Measurements from ENCODE around the gene CAPN13.

Gene CAPN13

GRCh38 chr2:30807249-30807648 lies at the start of gene CAPN13:
Gene CAPN13, minus strand, starts transcription at chr2:30807446. Its CDS starts 20,121 bp downstream, at chr2:30787325.
- no peak for DNase-seq

- DNase-seq: no peak
Observed at GRCh38 chr2:30847841-30848240, 40.6 kb upstream of the CAPN13 start.

GRCh38 chr2:30847329-30847728 lies 40.1 kb upstream of the CAPN13 start:
- no peak for DNase-seq

DNA sequence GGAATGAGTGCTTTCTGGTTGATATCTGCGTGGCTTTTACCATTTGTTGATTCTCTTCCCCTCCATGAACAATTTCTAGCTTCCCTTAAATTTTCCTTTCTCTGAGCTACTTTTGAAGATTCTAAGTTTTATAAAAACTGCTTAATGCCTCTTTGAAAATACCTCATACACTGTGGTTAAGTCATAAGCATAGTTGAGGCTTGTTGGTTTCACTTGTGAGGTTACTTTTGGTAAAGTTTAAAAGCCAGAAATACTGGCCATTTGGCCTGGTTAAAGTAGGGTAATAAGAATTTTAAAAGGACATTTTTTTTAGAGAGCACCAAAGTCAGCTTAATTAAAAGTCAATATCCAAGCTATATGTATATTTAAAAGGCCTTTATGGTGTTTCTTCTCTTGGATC lies 21.3 kb upstream of the CAPN13 start:
- DNase-seq: no peak

DNA sequence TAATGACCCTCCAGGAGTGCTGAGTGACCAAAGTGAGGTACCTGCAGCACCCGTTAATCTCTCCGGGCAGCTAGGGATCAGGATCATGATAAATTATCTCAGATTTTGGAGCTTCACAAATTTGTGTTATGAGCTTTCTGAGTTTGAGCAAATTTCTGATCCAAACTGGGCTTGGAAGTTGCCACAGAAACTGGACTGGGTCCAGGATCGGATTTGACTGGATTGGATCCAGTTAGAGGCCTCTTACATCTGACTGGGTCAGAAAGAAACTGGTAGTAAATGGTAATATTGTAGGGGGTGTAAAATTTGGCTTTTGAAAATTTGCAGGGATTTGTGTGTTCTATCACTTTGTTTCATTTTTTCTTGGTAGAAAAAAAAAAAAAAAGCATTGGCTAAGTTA lies 19.7 kb upstream of the CAPN13 start:
- DNase-seq: no peak

GRCh38 chr2:30826481-30826880 lies 19.2 kb upstream of the CAPN13 start:
- no peak for DNase-seq

- DNase-seq: no peak
Observed at GRCh38 chr2:30823452-30823851, 16.2 kb upstream of the CAPN13 start.

DNA sequence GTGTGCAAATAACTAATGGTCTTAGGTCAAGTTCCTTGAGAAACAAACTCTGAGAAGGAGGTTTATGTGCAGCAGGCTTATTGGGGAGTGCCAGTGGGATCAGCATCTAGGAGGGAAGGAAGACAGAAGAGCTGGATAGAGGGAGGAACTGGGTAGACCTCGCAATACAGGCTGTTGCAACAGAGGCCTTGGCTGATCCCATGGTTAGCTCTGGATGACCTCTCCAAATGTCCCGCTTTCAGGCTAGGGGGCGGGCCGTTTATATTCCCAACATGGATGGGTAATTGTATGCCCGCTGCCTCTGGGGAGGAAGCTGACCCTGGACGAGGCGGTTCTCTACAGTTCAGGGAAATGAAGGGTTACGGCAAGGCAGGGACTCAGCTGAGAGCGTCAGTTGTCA lies 14.7 kb upstream of the CAPN13 start:
- no peak for DNase-seq

DNA sequence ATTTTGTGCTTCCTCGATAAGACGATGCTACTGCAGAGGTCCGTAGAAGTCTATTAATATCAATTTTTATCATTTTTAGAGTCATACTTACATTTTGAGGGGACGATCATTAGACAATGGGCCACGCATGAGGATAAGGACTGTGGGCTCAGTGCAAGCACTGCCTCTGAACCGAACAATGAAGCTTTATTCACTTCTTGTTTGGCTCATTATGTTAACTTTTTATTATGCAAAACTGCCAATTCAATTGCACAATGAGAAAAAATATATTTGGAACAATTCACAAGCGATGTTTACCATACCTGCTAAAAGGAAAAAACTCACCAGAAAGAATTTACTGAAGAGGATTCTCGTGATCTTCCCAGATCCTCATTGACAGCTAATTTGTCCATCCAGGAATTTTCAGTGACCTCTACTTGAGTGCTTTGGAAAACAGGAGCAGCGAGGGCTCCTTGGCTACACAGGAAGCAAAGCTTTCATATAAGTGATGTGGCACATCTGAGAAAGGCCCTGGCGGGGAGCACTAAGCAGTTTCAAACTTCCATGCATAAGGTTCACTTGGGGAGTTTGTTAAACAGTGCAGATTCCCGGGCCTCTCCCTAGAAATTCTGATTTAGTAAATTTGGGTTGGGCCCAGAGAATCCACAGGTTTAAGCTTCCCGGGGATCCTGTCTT lies 13.3 kb upstream of the CAPN13 start:
- no peak for DNase-seq

GRCh38 chr2:30809938-30810337 lies 2.7 kb upstream of the CAPN13 start:
- DNase-seq: no peak

- no peak for DNase-seq
Observed at GRCh38 chr2:30808695-30809094, 1.4 kb upstream of the CAPN13 start.

DNA sequence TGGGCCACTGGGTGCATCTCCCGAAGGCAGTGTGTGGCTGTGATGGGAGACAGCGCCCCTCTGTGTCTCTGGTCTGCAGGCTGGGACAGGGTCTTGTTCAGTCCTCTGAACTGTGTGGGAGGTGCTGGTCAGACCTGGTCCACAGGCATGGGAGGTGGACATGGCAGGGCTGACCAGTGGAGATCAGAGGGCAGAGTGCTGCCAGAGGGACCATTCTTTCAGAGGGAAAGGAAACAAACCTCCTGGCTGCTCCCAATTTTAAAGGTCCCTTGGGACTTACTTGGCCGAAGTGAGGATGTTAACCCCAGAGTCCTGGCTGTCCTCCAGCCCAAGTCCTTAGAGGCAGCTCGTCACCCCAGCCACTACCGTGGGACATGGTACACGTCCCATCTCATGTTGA lies 4.0 kb downstream of the CAPN13 start:
- DNase-seq: no peak

DNA sequence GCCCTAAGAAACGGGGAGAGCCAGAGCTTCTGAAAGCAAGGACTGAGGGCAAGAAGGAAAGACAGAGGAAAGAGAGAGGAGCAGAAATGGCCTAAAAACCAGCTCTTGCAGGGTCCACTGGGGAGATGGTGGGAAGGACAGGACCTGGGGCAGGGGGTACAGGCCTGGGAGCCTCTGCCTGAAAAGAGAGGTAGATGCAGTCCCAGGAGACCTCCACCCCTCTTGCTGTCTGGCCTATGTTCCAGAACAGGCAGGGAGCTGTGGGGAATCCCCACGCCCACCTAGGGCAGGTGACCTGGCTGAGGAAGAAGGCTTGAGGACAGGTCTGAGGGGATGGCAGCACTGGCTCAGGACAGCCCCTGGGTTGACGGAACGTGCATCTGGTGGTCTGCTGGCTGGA lies 4.6 kb downstream of the CAPN13 start:
- no peak for DNase-seq

GRCh38 chr2:30801821-30802455 lies 5.3 kb downstream of the CAPN13 start:
- DNase-seq: no peak

- no peak for DNase-seq
Observed at GRCh38 chr2:30800159-30800558, 7.1 kb downstream of the CAPN13 start.

GRCh38 chr2:30799366-30799765 lies 7.9 kb downstream of the CAPN13 start:
- no peak for DNase-seq

DNA sequence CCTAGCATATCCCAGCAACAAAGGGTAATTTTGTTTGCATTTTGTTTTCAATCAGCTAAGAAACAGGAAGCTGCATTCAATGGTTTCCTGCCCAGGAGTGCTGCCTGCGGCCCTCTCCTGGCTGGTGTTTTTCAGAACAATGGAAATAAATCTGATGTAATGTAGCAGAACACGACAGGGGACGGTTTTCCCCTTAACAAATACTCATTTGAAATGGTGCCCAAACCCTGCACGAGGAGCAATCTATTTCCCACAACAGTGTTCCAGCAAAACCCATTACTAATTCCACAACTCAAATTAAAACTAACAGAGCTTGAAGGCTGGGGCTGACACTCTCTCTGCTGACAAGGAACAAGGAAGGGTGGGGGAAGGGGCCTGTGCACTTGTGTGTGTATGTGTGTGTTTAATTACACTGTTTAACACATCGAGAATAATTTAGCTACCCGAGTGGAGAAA lies 8.7 kb downstream of the CAPN13 start:
- no peak for DNase-seq

DNA sequence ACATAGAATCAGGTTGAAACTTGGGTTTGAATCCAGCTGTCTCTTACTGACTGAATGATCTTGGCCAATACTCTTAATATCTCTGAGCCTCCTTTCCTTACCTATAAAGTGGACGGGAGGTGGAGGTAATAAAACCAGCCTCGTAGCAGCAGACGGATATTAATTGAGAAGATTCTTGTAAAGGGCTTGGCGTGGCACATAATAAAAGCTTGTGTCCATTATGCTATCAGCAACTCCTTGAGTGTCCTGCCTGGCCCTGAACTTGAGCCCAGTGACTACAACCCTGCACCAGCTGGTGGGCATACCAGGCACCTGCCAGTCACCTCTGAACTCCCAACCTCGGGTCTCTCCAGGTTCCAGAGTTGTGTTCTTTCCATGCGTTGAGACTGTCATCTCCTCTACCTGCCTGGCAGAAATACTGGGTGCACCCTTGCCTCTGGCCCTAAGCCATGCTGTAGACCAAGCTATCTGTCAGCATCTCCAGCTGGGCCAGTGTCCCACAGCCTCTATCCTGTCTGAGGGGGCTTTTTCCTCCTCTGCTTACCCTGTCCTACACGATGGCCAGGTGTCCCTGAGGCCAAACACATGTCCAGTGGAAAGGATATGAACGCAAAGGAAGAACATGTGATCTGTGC lies 9.7 kb downstream of the CAPN13 start:
- no peak for DNase-seq

DNA sequence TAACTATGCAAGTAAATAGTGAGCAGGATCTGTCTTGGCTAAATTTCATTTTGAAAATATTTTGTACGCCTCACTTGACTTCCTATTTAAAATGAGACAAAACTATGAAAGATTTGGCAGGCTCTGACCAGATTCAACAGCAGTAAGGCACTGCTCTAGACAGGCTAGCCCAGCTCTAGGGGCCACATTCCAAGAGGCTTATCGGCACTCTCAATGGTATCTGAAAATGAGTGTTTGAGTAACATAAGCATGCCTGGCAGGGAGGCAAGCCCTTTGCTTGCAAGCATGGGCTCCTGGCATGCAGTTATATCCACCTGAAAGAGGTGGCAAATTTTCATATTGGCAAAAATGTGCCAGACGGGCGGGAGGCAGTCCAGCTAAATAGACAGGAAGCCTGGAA lies 10.5 kb downstream of the CAPN13 start:
- DNase-seq: no peak

- DNase-seq: no peak
Observed at GRCh38 chr2:30792521-30792920, 14.7 kb downstream of the CAPN13 start.

DNA sequence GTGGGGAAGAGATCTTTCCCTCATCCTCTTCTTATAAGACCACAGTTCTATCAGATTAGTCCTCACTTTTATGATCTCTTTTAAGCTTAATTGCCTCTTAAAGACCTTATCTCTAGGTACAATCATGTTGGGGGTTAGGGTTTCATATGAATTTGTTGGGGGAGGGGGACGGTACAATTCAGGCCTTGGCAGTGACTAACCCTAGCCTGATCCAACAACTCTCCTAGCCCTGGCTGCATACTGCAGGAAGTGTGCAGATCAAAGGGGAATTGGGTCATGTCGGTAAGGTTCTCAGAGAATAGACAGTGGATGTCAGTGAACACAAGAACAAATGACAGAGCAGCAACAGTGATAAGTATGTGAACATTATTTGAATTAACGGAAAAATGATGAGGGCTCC lies 16.4 kb downstream of the CAPN13 start:
- peak; percentile 63 for DNase-seq

DNA sequence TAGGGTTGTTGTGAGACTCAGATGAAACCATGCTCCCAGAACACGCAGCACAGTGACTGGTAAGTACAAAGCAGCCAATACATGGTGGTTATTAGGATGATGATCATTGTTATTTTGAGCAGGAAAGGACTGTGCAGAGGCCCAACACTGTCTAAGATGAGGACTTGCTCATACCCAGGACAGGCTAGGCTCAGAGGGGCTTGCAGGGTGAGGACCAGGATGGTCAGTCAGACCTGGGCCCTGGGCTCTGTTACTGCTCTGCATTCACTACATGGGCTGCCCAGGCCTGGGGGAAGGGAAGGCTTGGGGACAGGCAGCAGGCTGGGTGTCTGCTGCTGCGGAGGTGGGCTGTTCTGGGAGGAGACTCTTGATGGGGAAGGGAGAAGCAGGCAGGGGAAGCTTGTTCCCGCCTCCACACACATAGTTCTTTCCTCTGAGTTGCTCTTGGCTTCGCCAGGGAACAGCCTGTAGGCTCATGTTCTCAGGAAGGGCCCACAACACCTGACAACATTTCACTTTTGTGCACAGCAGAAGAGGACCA lies 17.5 kb downstream of the CAPN13 start:
- DNase-seq: no peak

DNA sequence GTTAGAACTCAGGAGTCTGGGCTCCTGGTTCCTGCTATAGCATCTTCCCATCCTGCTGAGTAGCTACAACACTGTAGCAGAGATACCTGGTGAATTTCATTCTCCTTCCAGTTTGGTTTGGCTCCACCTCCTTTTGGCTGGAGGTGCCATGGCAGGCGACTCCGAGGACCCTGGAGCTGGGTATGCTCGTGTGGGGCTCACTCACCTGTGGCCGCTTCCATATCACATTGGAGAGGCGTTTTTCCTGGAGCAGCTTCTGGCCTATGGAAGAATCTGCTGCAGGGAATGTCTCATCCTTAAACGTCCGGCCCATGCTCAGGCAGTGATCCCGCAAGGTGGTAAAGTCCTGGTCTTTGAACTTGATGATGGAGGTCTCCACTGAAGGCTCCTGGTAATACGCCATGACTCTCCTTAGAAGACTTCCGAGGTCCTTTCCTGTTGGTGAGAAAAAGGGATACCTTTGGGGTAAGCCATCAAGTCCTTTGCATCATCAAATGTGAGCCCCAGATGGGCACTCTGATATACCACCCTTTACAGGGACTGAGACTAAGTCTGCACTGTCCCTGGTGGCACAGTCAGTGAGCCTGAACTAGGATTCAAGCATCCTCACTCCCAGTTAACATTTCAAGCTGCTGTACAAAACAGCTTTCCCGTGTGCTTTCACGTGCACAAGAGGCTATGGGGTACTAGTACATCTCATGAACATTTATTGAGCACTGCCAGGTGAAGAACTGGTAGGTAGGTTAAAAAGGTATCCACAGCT lies 20.1 kb downstream of the CAPN13 start:
- DNase-seq: no peak
